ENCODE results near the gene ISOC2.
"Not testable (repeated sequence)": the region's sequence is repeated elsewhere in the genome, so short reads cannot be mapped to it uniquely, and the experiment has no call there.

The ISOC2 gene, protein sequence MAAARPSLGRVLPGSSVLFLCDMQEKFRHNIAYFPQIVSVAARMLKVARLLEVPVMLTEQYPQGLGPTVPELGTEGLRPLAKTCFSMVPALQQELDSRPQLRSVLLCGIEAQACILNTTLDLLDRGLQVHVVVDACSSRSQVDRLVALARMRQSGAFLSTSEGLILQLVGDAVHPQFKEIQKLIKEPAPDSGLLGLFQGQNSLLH

DNA sequence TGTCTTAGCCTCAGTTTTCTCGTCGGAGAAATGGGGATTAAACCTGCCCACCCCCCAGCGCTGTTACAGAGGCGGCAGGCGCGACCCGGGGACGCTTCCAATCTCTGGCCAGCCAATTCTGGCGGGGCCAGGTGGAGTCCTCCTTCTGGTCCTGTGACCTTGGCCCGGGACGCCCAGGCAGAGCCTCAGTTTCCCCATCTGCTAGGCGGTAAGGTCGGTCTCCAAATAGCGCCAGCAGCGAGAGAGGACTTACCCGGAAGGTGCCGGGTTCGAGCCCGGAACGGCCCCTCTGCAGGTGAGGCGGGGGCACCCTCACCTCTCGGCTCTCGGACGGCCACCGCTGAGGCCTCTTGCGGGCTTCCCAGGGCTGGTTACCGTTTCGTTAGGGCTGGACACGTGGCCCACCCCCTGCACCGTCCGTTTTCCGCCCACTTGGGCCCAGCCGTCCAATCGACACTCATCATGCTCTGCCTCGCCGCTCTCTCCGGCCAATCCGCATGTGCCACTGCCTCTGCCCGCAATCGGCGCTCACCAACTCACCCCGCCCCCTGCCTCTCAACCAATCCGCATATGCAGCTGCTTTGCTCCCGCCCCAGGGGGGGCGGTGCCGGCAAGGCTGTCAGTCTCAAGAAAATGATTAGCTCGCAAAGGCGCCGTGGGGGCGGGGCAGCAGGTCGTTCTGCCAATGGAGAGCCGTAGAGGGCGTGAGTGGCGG lies at the start of gene ISOC2:
Gene ISOC2, minus strand, starts transcription at position 384 of the 715 bp plus-strand sequence. CDS start 5,156 bp downstream, outside the sequence.
- peak; percentile 100 for DNase-seq

DNA sequence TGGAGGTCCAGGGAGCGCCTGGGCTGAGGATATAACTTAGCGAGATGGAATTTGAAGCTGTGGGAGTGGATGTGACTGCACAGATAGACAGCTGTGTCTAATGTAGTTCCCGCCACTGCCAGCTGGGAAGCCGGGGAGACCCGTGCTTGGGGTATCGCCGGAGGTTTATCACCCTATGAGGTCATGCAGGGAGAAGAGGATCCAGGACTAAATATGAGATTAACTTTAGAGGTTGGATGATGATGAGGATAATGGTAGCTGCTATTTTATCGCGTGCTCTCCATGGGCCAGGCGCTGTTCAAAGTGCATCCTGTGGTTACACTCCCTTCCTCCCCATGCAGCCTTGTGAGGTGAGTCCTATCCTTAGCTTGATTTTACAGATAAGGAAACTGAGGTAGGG lies 46.7 kb upstream of the ISOC2 start:
- no peak for DNase-seq

DNA sequence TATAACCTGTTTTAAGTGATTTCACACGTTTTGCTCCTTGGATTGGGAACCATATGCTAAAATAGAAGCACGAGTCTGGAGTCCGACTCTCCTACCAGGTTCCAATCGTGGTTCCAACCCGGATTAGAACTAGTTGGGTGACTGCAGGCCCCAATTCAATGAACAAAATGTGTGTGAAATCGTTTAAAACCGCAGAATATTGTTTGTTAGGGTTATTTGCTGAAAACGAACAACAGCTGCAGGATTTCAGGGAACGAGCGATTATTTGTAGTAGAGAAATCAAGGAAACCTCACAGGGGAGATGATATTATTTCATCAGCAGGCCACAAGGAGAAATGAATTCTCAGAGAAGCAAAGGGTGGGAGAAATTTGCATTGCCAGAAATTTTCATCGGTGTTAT lies 43.5 kb upstream of the ISOC2 start:
- DNase-seq = no peak

GRCh38 chr19:55504252-55504603 lies 42.8 kb upstream of the ISOC2 start:
- no peak for DNase-seq

DNA sequence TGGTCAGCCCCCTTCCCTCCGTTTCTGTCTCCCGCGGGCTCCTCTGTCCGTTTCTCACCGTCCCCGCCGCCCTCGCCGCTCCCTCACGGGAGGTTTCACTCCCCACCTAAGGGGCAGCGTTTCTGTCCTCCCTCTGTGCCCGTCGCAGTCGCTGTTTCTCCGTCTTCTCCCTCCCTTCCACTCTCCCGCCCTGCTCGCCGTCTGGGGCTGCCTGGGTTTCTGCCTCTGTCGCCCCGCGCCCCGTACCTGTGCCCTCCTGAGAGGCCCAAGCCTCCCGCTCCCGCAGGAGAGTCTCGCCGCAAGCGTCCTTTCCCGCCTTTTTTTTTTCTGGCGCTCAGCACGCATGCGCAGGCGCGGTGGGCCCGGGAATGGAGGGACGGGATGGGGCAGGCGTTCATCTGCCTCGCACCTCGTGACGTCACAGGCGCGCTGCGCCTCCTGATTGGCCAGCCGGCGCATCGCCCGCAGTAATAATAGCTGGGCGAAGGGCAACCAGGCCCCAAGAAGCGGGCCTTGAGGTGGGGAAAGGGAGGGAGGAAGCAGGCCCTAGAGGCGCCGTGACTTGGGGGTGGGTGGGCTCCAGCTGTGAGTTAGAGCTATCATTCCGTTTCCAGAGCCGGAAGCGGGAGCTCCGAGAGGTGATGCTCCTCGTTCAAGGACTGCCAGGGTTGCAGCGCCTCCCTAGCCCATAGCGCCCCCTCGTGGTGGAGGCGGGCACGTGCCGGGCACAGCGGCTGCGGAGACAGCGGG lies 42.2 kb upstream of the ISOC2 start:
- peak; percentile 94 for DNase-seq

DNA sequence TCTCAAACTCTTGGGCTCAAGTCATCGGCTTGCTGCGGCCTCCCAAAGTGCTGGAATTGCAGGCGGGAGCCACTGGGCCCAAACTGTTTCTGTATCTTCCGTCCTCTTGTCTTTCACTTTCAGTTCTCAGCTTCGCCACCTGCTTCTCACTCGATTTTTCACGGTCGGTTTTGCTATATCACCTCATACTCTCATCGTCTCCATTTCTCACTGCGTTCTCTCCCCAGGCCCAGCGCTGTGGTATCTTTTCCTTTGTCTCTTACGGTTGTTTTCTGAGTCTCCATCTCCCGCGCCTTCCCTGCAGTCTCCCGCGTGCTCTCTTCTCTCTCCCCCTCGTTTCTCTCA lies 41.7 kb upstream of the ISOC2 start:
- no peak for DNase-seq

DNA sequence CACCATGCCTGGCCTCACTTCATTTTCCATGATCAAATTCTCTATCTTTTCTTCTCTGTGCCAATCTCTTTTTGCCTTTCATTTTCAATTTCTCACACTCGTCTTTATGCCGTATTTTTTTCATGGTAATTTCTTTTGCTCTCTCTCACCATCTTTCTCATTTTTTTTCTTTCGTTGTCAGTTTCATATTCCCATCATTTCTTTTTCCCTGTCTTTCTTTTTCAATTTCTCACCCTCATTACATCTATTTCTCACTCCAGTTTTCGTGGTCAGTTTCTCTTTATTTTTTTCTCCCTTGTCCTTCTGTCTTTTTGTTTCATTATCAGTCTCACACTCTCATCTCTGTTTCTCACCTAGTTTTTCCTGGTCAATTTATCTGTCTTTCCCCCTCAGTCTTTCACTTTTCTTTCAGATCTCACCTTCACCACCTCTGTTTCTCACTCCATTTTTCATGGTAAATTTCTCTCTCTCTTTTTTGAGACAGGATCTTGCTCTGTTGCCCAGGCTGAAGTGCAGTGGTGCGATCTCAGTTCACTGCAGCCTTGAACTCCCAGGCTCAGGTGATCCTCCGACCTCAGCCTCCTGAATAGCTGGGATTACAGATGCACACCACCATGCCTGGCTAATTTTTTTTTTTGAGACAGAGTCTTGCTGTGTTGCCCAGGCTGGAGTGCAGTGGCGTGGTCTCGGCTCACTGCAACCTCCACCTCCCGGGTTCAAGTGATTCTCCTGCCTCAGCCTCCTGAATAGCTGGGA lies 40.9 kb upstream of the ISOC2 start:
- no peak for DNase-seq

DNA sequence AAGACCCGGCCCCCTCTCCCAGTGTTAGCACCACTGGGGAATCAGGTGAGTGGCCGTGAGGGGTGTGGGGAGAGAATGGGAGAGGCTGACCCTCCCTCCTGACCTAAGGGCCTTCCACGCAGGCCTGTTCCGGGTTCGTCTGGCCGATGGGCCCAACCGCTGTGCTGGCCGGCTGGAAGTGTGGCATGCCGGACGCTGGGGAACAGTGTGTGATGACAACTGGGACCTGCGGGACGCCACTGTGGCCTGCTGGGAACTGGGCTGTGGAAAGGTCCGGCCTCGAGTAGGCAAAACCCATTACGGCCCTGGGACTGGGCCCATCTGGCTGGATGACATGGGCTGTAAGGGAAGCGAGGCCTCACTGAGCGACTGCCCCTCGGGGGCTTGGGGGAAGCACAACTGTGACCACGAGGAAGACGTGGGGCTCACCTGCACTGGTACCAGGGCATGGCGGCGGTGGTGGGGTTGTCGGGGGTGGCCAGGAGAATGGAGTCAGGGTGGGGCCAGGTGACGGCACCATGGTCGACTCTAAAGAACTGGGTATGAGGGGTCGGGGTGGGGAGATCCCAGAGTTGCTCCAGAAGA lies 39.0 kb upstream of the ISOC2 start:
- DNase-seq = no peak

DNA sequence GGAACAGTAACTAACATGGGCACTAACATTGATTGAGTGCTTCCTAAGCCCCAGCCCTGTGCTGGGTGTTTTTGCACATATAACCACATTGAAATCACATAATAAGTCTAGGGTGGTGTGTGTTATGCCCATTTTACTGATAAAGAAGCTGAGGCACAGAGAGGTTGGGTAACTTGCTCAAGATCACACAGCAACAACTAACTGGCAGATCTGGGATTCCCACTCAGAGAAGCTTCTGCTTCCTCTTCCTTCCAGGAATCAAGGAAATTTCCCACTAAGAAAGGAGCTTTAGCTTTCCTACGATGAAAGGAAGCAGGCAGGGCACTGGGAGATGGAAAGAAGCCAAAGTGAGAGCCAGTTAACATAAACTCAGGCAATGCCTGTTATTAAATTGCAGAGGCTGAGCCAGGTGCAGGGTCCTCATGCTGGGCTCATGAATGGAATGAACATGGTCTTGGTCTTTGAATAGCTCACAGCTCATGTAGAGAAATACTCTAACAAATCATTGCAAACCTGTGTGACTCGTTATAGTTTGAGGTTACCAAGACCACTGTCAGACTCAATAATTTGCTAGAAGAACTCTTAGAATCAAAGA lies 36.9 kb upstream of the ISOC2 start:
- DNase-seq = no peak

- DNase-seq = no peak
Measured at GRCh38 chr19:55497763-55498162, 36.3 kb upstream of the ISOC2 start.

DNA sequence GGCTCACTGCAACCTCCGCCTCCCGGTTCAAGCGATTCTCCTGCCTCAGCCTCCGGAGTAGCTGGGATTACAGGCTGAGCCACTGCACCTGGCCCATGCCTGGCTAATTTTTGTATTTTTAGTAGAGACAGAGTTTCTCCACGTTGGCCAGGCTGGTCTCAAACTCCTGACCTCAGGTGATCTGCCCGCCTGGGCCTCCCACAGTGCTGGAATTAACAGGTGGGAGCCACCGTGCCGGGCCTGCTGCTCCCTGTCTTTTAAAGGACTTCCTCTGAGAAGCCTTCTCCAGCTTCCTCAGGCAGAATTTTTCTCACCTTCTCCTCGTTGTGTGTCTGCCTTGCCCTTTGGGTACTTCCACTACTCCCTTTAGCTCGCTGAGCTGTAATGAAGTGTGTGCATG lies 35.4 kb upstream of the ISOC2 start:
- DNase-seq = not testable (repeated sequence)

DNA sequence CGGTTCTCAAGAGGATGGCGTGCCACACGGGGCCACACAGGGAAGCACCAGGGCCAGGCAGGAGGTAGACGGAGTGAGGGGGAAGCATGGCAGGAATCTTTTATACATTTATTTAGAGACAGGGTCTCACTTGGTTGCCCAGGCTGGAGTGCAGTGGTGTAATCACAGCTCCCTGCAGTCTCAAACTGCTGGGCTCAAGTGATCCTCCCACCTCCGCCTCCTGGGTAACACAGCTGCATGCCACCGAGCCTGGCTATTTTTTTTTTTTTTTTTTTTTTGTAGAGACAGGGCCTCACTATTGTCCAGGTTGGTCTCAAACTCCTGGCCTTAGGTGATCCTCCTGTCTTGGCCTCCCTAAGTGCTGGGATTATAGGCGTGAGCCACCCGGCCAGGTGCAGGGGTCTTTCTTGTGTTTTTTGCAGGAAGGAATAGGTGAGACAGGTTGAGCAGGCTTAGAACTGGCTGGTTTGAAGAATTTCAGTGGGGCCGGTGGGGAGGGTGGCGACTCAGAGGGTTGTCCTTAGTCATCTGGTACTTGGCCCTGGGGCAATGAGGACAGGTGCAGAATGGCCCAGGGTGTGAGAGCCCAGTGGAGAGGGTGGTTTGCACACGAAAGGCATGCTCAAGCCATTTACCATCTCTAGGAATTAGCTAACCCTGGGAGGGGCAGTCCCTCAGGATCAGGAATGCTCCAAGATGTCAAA lies 34.4 kb upstream of the ISOC2 start:
- peak; percentile 18 for DNase-seq

DNA sequence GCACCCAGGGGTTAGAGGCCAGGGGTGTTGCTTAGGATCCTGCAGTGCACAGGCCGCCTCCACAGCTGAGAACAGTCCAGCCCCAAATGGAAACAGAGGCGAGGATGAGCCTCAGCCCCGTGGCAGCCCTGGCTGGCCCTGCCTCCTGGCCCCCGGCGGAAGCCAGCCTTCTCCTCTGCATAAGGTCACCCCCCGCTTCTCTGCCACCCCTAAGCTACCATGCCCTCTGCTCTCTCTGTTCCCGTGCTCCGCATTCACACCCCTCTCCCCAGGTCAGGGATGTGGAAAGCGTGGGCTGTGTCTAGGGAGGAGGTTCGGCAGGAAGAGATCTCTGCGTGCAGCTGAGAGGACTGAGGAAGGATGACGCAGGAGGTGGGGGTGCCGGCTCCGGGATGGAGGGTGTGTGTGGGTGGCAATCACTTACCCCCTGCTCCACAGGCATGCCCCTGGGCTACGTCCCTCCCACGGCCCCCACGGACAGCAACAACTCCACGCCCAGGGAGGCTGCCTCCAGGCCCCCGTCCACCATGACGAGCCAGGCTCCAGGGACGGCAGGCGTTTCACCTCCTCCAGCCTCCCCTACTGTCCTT lies 32.8 kb upstream of the ISOC2 start:
- no peak for DNase-seq

GRCh38 chr19:55493645-55494171 lies 32.3 kb upstream of the ISOC2 start:
- DNase-seq = no peak

DNA sequence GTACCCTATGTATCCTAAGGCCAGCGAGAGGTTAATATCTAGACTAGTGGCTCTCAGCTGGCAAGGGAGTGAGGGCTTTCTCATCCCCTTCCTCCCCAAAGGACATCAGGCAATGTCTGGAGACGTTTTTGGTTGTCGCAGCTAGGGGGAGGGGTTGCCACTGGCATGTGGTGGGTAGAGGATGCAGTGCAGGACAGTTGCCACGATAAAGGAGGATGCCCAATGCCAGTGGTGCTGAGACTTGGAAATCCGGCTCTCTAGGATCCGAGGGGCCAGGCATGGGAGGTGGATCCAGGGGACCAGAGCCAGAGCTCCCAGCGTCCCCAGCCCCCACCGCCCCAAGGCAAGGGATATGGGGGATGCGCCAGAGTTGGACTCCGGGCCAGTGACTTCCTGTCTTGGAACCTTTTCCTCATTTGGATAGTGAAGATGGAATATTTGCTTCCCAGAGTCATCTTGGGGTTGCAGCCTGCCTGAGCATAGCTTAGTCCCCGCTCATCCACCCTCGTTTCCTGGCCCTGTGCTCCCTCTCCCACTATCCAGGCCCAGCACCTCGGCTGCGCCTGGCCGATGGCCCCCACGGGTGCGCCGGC lies 31.7 kb upstream of the ISOC2 start:
- peak; percentile 81 for DNase-seq

DNA sequence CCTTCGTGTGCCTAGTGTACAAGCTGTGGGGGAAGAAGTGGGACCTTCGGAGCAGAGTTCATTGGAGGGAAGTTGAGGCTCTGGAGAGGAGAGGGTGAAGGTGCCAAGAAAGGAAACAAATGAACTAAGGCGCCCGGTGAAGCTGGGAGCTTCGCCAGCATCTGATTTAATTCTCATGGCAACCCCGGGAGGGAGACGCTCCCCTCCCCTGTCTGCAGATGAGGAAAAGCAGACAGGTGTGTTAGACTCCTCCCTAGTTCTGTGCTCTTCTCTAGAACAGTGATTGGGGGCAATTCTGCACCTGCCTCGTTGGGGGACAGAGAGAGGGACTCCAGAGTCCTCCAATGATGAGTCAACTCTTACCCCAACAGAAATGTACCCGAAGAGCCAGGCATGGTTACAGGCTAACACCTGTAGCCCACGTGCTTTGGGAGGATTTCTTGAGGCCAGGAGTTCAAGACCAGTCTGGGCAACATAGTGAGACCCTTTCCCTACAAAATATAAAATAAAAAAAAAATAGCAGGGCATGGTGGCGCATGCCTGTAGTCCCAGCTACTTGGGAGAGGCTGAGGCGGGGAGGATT lies 31.0 kb upstream of the ISOC2 start:
- DNase-seq = no peak

GRCh38 chr19:55491546-55492360 lies 30.3 kb upstream of the ISOC2 start:
- DNase-seq = no peak

GRCh38 chr19:55490478-55491432 lies 29.3 kb upstream of the ISOC2 start:
- no peak for DNase-seq
